Measurements from ENCODE around the gene GIGYF1.
A peak's percentile ranks its signal among the peaks of the same experiment; 100 is the strongest.
"Not testable (repeated sequence)": the region's sequence is repeated elsewhere in the genome, so short reads cannot be mapped to it uniquely, and the experiment has no call there.

The GIGYF1 gene

DNA sequence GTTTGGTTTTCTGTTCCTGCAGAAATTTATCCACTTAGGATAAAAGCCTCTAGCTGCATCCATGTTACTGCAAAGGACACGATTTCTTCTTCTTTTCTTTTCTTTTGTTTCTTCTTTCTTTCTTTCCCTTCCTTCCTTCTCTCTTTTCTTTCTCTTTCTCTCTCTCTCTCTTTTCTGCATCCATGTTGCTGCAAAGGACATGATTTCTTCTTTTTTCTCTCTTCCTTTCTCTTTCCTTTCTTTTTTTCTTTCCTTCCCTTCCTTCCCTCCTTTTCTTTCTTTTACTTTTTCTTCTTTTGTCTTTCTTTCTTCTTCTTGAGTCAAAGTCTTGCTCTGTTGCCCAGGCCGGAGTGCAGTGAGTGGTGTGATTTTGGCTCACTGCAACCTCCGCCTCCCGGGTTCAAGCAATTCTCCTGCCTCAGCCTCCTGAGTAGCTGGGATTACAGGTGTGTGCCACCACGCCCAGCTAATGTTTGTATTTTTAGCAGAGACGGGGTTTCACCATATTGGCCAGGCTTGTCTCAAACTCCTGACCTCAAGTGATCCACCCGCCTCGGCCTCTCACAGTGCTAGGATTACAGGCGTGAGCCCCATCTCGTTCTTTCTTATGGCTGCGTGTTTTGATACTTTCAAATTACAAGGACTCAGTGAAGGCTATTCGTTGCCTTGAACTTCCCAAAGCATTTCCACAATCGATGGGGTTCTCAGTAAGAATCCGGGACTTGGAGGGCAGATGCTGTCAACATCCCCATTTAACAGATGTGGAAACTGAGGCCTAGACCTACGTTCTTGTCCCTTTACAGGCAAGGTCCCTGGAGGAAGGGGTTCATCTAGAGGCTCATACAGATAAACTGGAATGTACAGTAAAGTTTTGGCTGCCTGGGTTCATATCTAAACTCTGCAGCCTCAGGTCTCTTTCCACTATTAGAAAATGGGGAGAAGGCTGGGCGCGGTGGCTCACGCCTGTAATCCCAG lies 22.4 kb downstream of the GIGYF1 start:
- DNase-seq = no peak

DNA sequence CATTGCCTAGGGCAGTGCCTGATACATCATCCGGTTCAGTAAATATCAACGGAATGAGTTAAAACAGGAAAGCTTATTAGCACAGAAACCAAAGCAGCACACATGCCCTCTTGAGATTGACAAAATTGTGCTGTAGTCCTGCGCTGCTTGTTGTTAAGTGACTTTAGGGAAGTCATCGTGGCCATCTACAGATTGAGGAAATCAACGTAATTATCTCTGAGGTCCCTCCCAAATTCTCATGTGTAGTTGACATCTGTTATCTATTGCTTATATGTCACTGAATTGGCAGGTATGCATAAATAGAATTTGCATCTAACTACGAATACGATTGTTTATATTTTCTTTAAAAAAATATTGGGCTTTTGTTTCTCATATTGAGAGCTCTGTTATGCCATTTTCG lies 24.0 kb downstream of the GIGYF1 start:
- no peak for DNase-seq

DNA sequence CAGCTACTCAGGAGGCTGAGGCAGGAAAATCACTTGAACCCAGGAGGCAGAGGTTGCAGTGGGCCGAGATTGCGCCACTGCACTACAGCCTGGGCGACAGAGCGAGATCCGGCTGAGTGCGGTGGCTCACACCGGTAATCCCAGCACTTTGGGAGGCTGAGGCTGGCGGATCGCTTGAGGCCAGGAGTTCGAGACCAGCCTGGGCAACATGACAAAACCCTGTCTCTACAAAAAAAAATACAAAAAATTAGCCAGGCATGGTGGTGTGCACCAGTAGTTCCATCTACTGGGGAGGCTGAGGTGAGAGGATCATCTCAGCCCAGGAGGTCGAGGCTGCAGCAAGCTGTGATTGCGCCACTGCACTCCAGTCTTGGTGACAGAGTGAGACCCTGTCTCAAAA lies 24.9 kb downstream of the GIGYF1 start:
- not testable (repeated sequence) for DNase-seq

GRCh38 chr7:100668069-100668449 lies 26.0 kb downstream of the GIGYF1 start:
- no peak for DNase-seq

DNA sequence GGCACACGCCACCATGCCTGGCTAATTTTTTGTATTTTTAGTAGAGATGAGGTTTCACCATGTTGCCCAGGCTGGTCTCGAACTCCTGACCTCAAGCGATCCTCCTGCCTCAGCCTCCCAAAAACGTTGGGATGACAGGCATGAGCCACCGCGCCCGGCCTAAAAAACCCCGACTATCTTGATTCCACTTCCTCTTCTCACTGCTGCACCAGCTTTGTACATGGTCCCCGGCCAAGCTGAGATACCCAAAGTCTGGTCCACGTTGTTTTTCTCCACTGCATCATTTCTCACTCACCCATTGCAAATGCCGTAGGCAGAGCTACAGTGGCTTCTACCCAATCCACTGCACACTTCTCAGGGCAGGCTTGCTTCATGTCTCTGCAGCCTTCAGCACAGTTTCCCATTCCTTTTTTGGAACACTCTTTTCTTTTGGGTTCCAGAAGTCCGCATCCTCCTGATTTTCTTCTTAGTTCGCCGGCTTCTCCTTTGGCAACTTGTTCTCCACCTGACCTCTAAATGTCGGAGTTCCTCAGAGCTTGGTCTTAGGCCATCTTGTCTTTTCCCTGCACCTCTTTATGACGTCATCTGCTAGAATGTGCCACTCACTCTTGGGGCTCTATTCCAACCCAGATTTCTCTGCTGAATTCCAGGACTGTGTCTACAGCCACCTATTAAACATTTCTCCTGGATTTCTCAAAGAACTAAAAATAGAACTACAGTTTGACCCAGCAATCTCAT lies 26.6 kb downstream of the GIGYF1 start:
- no peak for DNase-seq

DNA sequence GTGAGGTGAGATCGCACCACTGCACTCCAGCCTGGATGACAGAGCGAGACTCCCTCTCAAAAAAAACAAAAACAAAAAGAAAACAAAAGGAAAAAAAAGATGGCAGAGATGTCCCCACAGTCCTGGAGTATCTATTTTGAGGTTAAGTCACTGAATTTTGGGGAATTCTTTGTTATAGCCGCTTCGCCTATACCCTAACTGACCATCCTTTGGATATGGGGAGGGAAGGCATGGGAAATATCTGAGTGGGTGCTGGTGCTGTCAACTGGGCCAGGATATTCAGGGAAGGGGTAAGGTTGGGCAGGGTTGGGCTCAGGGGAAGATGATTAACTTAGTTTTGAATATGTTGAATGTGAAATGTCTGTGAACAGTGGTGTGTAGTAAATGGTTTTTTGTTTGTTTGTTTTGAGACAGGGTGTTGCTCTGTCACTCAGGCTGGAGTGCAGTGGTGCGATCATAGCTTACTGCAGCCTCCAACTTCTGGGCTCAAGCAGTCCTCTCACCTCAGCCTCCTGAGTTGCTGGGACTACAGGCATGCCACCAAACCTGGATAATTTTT lies 28.8 kb downstream of the GIGYF1 start:
- DNase-seq = no peak

DNA sequence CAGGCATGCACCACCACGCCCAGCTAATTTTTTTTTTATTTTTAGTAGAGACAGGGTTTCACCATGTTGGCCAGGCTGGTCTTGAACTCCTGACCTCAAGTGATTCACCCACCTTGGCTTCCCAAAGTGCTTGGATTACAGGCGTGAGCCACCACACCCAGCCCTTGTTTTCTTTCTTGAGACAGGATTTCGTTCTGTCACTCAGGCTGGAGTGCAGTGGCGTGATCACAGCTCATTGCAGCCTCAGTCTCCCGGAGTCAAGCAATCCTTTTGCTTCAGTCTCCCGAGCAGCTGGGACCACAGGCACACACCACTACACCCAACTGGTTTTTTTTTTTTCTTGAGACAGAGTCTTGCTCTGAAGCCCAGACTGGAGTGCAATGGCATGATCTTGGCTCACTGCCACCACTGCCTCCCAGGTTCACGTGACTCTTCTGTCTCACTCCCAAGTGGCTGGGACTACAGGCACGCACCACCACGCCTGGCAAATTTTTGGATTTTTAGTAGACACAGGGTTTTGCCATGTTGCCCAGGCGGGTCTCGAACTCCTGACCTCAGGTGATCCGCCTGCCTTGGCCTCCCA lies 31.8 kb downstream of the GIGYF1 start:
- not testable (repeated sequence) for DNase-seq

- peak; percentile 56 for DNase-seq
Observed at GRCh38 chr7:100655908-100656674, 38.0 kb downstream of the GIGYF1 start, which contains the start of gene ACTL6B. Gene ACTL6B (minus strand): TSS chr7:100656448. CDS start chr7:100656354, 94 bp downstream.

DNA sequence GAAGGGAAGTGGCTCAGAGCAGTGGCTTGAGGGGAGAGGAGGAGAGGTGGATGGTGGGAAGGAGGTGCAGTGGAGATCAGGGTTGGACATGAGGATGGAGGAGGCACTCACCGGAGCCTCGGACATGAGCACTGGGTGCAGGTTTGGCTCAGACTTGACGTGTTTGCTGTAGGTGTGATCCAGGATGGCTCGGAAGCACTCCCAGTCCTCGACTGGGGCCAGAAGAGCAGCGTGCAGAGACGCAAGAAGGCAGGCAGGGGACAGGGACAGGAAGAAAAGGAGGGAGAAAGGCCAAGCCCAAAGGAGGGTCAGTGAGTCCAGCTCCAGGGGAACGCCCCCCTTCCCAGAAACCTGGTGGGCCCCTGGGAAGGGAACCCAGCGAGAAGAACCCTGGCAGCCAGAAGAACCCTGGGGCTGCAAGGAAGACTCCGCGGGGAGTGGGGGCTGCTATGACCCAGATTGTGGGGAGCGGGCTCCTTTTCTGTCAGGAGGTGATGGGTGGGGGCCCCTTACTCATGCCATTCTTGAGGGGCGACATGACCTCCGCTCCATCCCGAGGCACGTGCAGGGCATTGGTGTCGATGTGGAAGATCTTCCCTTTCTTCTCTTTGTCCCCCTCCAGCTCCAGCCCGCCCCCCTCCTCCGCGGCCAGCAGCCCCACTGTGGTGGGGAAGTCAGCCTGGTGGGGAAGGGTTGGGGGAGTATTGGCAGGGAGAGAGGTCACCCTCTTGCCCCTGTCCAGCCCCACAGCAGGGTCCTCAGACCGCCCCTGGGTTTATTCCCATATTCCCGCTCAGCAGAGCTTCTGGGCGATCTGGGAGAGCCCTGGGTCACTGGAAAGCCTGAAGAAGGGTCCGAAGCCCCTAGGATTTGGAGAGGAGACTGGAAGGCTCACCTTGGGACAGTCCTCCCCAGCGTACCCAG lies 38.9 kb downstream of the GIGYF1 start:
- no peak for DNase-seq

GRCh38 chr7:100649826-100650565 lies 44.1 kb downstream of the GIGYF1 start:
- DNase-seq = no peak

- no peak for DNase-seq
Observed at GRCh38 chr7:100642534-100642907, 51.5 kb downstream of the GIGYF1 start.

- no peak for DNase-seq
Observed at GRCh38 chr7:100641860-100642533, 52.1 kb downstream of the GIGYF1 start.

DNA sequence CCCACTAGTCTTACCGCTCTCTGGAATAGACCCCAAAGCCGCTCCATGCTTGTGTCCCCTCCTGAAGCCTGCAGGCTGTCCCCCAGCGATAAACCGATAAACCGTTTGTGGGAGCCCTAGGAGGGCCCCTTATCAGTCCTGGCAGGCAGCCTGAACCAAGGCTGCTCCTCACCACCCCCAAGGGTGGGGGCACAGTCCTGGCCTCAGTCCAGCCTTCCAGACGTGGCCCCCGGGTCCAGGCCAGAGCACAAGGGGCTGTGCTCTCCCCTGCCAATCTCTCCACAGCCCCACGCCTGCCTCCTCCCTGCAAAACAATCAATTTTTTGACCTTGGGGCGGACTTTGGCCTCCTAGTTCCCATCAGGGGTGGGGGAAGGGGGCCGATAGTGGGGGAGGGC lies 52.6 kb downstream of the GIGYF1 start, which contains the start of gene TFR2:
Gene TFR2 (minus strand): TSS at position 90 of the 397 bp plus-strand sequence. CDS start 43 bp downstream, at position 47.
- DNase-seq = no peak

- DNase-seq = no peak
Observed at GRCh38 chr7:100640517-100641440, 53.3 kb downstream of the GIGYF1 start.

DNA sequence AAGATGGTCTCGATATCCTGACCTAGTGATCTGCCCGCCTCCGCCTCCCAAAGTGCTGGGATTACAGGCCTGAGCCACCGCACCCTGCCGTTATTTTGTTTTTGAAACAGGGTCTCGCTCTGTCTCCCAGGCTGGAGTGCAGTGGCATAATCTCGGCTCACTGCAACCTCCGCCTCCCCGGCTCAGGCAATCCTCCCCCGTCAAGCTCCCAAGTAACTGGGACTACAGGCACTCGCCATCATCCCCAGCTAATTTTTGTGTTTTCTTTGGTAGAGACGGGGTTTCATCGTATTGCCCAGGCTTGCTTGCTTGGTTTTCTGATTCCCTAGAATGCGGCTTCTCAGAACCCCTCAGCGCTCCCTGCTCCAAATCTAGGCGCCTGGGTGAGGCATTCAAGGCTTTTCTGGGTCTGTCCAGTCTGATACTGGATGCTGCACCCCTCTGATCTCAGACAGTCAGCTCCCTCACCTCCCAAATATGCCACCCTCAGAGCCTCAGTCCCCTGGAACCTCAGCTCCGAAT lies 54.0 kb downstream of the GIGYF1 start:
- DNase-seq = no peak

DNA sequence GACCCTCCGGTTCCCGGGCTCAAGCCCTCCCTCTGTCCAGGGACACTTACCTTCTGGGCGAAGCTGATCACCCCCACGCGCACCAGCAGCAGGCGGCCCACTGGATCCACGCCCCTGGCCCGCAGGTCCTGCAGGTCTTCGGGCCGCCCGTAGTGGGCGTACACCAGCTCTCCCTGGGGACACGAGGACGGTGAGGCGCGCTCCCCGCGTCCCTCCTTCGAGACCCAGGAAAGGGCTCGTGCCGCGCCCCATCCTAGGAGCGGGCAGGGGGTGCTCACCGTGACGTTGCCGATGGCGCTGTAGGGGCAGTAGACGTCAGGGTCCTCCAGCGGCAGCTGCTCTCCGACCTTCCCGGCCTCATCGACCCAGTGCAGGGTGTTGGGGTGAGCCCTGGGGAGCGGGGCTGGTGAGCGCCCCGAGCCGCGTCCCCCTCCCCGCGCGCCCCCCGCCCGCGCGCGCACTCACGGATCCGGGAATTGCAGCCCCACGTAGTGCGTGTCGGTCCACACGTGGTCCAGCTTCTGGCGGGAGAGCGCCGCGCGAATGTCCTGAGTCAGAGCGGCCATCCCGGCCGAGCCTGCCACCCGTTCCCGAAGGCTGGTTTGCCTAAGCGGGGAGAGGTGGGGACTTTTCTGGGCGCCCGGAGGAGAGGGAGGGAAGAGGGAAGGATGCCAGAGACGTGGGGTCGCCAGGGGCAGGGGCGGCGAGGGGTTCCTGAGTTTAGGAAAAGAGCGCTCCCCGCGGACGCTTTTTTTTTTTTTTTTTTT lies 60.9 kb downstream of the GIGYF1 start:
- DNase-seq = no peak

GRCh38 chr7:100630066-100630465 lies 64.0 kb downstream of the GIGYF1 start:
- DNase-seq = no peak

Measured in NCI-H187 treated with DMSO at 0.1 percent for 48 hours (cell line).